H1 (cell line): Measurements from ENCODE around the gene MBLAC1. TPM values are rescaled to one million over a fixed set of nuclear protein-coding genes. Genes with fewer than 3 reads are reported as not detected.
A peak's percentile ranks its signal among the peaks of the same experiment; 100 is the strongest.

ENCODE experiments used
- CTCF ChIA-PET: fragments of 300-600 bp; sonication (Branson Sonifier 250); formaldehyde crosslinking; loops from one replicate; lab custom pipeline; 2021; ENCODE audit not compliant: partially characterized antibody; lab: Charles Lee
- POLR2A ChIA-PET: fragments of 300-600 bp; sonication (Branson Sonifier 250); formaldehyde crosslinking; loops from one replicate; lab custom pipeline; 2021; ENCODE audit warnings: inconsistent platforms; ENCODE audit not compliant: partially characterized antibody; lab: Charles Lee
- DNase-seq, 2 experiments: peaks; one replicate each; pipeline versions ENCODE4 v3.0.0 to v3.0.0-alpha.2; 2010 to 2022; ENCODE audit warnings: low spot score in 2 of 2, low read depth in 1 of 2, mixed read lengths in 1 of 2
- FAIRE-seq: peaks from 2 replicates; lab custom pipeline; 2011; peaks lifted over from hg19 to GRCh38; lab: Jason Lieb, UNC
- H2AFZ ChIP-seq: 2 replicates; pipeline ENCODE4 v1.8.1; 2012; ENCODE audit warnings: low read length, inconsistent platforms
- H2AK5ac ChIP-seq: 2 replicates; pipeline ENCODE4 v1.6.1; 2013; ENCODE audit warnings: low read depth, low read length
- H2BK120ac ChIP-seq: replicated peaks from 2 replicates; pipeline ENCODE3; 2013; ENCODE audit warnings: low read depth, low read length, inconsistent platforms
- H2BK12ac ChIP-seq: 2 replicates; pipeline ENCODE4 v1.6.1; 2013; ENCODE audit warnings: low read depth, low read length
- H2BK15ac ChIP-seq: 2 replicates; pipeline ENCODE4 v1.6.1; 2013; ENCODE audit warnings: low read length
- H2BK20ac ChIP-seq: 2 replicates; pipeline ENCODE4 v1.6.1; 2013; ENCODE audit warnings: low read length
- H2BK5ac ChIP-seq: 2 replicates; pipeline ENCODE4 v1.6.1; 2013; ENCODE audit warnings: low read depth, low read length
- H3K14ac ChIP-seq: 2 replicates; pipeline ENCODE4 v1.6.1; 2013; ENCODE audit warnings: inconsistent platforms; ENCODE audit not compliant: insufficient read length
- H3K18ac ChIP-seq: 2 replicates; pipeline ENCODE4 v1.6.1; 2013; ENCODE audit warnings: low read length; ENCODE audit errors: extremely low read depth
- H3K23ac ChIP-seq: 2 replicates; pipeline ENCODE4 v1.6.1; 2013; ENCODE audit warnings: inconsistent platforms; ENCODE audit not compliant: insufficient read length
- H3K23me2 ChIP-seq: 2 replicates; pipeline ENCODE4 v1.6.1; 2013; ENCODE audit warnings: low read depth, low read length
- H3K27ac ChIP-seq: 2 replicates; pipeline ENCODE4 v1.6.1; 2011; ENCODE audit warnings: low read depth, low read length, inconsistent platforms
- H3K27me3 ChIP-seq, 4 experiments: replicated peaks in 1 of 4; 1 replicate in 1 of 4; 2 replicates in 3 of 4; pipeline versions ENCODE4 v1.6.1 to v1.8.1; 2011 to 2013; ENCODE audit warnings: low read length in 3 of 4, mild to moderate bottlenecking in 3 of 4, inconsistent platforms in 2 of 4, mixed read lengths in 2 of 4, moderate library complexity in 1 of 4; ENCODE audit not compliant: control insufficient read depth in 3 of 4, insufficient read depth in 3 of 4; ENCODE audit errors: extremely low read depth in 1 of 4
- H3K36me3 ChIP-seq, 4 experiments: 2 replicates each; pipeline versions ENCODE4 v1.6.1 to v1.8.1; 2011 to 2013; ENCODE audit warnings: mild to moderate bottlenecking in 4 of 4, low read length in 3 of 4, moderate library complexity in 2 of 4, control low read depth in 1 of 4, inconsistent platforms in 1 of 4; ENCODE audit not compliant: insufficient read depth in 4 of 4, control insufficient read depth in 2 of 4
- H3K4ac ChIP-seq: replicated peaks from 2 replicates; pipeline ENCODE3; 2013; ENCODE audit warnings: low read length, low read depth, mixed read lengths, inconsistent platforms; ENCODE audit not compliant: insufficient read length
- H3K4me1 ChIP-seq, 4 experiments: replicated peaks in 1 of 4; 1 replicate in 1 of 4; 2 replicates in 3 of 4; pipeline versions ENCODE4 v1.6.1 to v1.8.1; 2011 to 2013; ENCODE audit warnings: low read length in 3 of 4, inconsistent platforms in 2 of 4, mixed read lengths in 1 of 4; ENCODE audit not compliant: insufficient read depth in 4 of 4, control insufficient read depth in 3 of 4
- H3K4me2 ChIP-seq, 2 experiments: 2 replicates each; pipeline versions ENCODE4 v1.6.1 to v1.8.1; 2011 to 2013; ENCODE audit warnings: low read depth in 2 of 2, low read length in 2 of 2, control low read depth in 1 of 2, inconsistent platforms in 1 of 2, mild to moderate bottlenecking in 1 of 2; ENCODE audit not compliant: insufficient read depth in 1 of 2
- H3K4me3 ChIP-seq, 4 experiments: fragments of 200-600, 300-600 bp in 1 of 4; sonication (generic), shearing (Covaris generic), sonication (Bioruptor Twin) in 1 of 4; 2 replicates each; pipeline versions ENCODE4 v1.5.1 to v1.8.1; 2011 to 2016; ENCODE audit warnings: low read length in 4 of 4, low read depth in 3 of 4, control low read depth in 2 of 4, inconsistent platforms in 2 of 4, mild to moderate bottlenecking in 2 of 4, mixed read lengths in 1 of 4, moderate library complexity in 1 of 4; ENCODE audit not compliant: insufficient read depth in 2 of 4; ENCODE audit errors: extremely low read depth in 1 of 4
- H3K56ac ChIP-seq: replicated peaks from 2 replicates; pipeline ENCODE3; 2013; ENCODE audit warnings: low read depth, mild to moderate bottlenecking, mixed read lengths, low read length, inconsistent platforms; ENCODE audit not compliant: insufficient read length
- H3K79me1 ChIP-seq: 2 replicates; pipeline ENCODE4 v1.6.1; 2013; ENCODE audit warnings: low read depth, low read length, control low read depth
- H3K79me2 ChIP-seq, 2 experiments: 2 replicates each; pipeline versions ENCODE4 v1.6.1 to v1.8.1; 2012 to 2013; ENCODE audit warnings: low read length in 2 of 2, mild to moderate bottlenecking in 2 of 2, inconsistent platforms in 1 of 2; ENCODE audit not compliant: insufficient read depth in 2 of 2, control insufficient read depth in 1 of 2
- H3K9ac ChIP-seq, 4 experiments: replicated peaks in 1 of 4; 1 replicate in 1 of 4; 2 replicates in 3 of 4; pipeline versions ENCODE4 v1.6.1 to v1.8.1; 2011 to 2013; ENCODE audit warnings: low read depth in 3 of 4, low read length in 3 of 4, control low read depth in 2 of 4, mild to moderate bottlenecking in 2 of 4, moderate library complexity in 2 of 4, inconsistent platforms in 1 of 4; ENCODE audit errors: extremely low read depth in 1 of 4
- H3K9me3 ChIP-seq, 2 experiments: 2 replicates each; pipeline versions ENCODE4 v1.6.1 to v1.8.1; 2012 to 2013; ENCODE audit warnings: mild to moderate bottlenecking in 2 of 2, moderate library complexity in 2 of 2, control low read depth in 1 of 2, inconsistent platforms in 1 of 2, low read depth in 1 of 2, low read length in 1 of 2, mixed read lengths in 1 of 2; ENCODE audit not compliant: insufficient read depth in 2 of 2
- H4K20me1 ChIP-seq, 2 experiments: replicated peaks in 1 of 2; 2 replicates each; pipeline versions ENCODE3 to v1.8.1; 2011 to 2013; ENCODE audit warnings: inconsistent platforms in 2 of 2, low read length in 2 of 2, mild to moderate bottlenecking in 1 of 2; ENCODE audit not compliant: insufficient read depth in 2 of 2, control insufficient read depth in 1 of 2
- H4K5ac ChIP-seq: 2 replicates; pipeline ENCODE4 v1.6.1; 2013; ENCODE audit warnings: low read length, low read depth, mixed read lengths, inconsistent platforms; ENCODE audit not compliant: insufficient read length
- H4K8ac ChIP-seq: 2 replicates; pipeline ENCODE4 v1.8.0; 2013; ENCODE audit warnings: mild to moderate bottlenecking, moderate library complexity, low read length, inconsistent platforms; ENCODE audit not compliant: insufficient read depth; ENCODE audit errors: extremely low read depth
- H4K91ac ChIP-seq: replicated peaks from 2 replicates; pipeline ENCODE3; 2013; ENCODE audit warnings: low read length, mixed read lengths, inconsistent platforms; ENCODE audit not compliant: insufficient read length
- ATF3 ChIP-seq: IDR thresholded peaks from 2 replicates; pipeline ENCODE4 v1.6.1; 2011; ENCODE audit warnings: low read depth, mild to moderate bottlenecking, low read length; ENCODE audit not compliant: insufficient read depth
- JUN ChIP-seq: IDR thresholded peaks from 2 replicates; pipeline ENCODE4 v1.6.1; 2011; ENCODE audit warnings: low read depth, mild to moderate bottlenecking, improper control_type of control experiment, low read length
- KDM5A ChIP-seq: fragments of 200-600 bp; IDR thresholded peaks from 2 replicates; pipeline ENCODE4 v1.7.1; 2012; ENCODE audit warnings: mild to moderate bottlenecking, low read length, inconsistent platforms, mixed read lengths
- PHF8 ChIP-seq: fragments of 200-600 bp; sonication (generic); conservative IDR thresholded peaks from 2 replicates; pipeline ENCODE4 v1.7.1; 2012; ENCODE audit warnings: low read depth, mild to moderate bottlenecking, inconsistent platforms, low read length, moderate library complexity
- POU5F1 ChIP-seq: IDR thresholded peaks from 2 replicates; pipeline ENCODE4 v1.6.1; 2011; ENCODE audit warnings: low read depth, mild to moderate bottlenecking, low read length, moderate library complexity
- RAD21 ChIP-seq, 2 experiments: IDR thresholded peaks in 1 of 2; conservative IDR thresholded peaks in 1 of 2; 2 replicates each; pipeline ENCODE4 v1.6.1; 2011; ENCODE audit warnings: low read depth in 2 of 2, low read length in 2 of 2, improper control_type of control experiment in 1 of 2, inconsistent platforms in 1 of 2, mild to moderate bottlenecking in 1 of 2, moderate library complexity in 1 of 2
- SRF ChIP-seq: IDR thresholded peaks from 2 replicates; pipeline ENCODE4 v1.6.1; 2011; ENCODE audit warnings: mild to moderate bottlenecking, low read depth, low read length, moderate library complexity
- TAF1 ChIP-seq: IDR thresholded peaks from 2 replicates; pipeline ENCODE4 v1.6.1; 2011; ENCODE audit warnings: mild to moderate bottlenecking, low read depth, low read length
- USF2 ChIP-seq: IDR thresholded peaks from 2 replicates; pipeline ENCODE4 v1.6.1; 2011; ENCODE audit warnings: low read length, improper control_type of control experiment
- WGBS, 2 experiments: shearing (Covaris generic) in 1 of 2; methylation state at CpG; one replicate each; pipeline versions ENCODE4 v1.1.6 to v1.1.7; 2013 to 2015; ENCODE audit warnings: low lambda C conversion rate in 2 of 2, mixed read lengths in 2 of 2, inconsistent platforms in 1 of 2, low coverage in 1 of 2, missing lambda C conversion rate in 1 of 2; ENCODE audit not compliant: insufficient replicate concordance in 2 of 2, insufficient coverage in 1 of 2, insufficient read length in 1 of 2; ENCODE audit errors: extremely low coverage in 1 of 2, missing lambda C conversion rate in 1 of 2; 5-methylcytosine and 5-hydroxymethylcytosine counted together
- polyA plus RNA-seq, 7 experiments: library from polyadenylated mRNA; depleted of rRNA in 3 of 7; stranded (reverse) in 5 of 7; unstranded in 2 of 7; fragments of >200 nt in 5 of 7; fragments of 200-250 nt in 2 of 7; gene quantifications; 1 replicate in 5 of 7; 2 replicates in 1 of 7; 4 replicates in 1 of 7; pipeline versions ENCODE4 v1.2.1 to v1.2.3, GENCODE V29; 2011 to 2013; ENCODE audit warnings: missing spikeins in 2 of 7, mixed read lengths in 2 of 7
- total RNA-seq: library from RNA; stranded (reverse); fragmentation: NEBNext Ultra II Directional; extraction: Animal tissue kit (Norgen Biotek cat#: 25700); gene quantifications from 2 replicates; pipeline ENCODE4 v1.2.1, GENCODE V29; 2021

Gene MBLAC1
- total and polyA plus RNA-seq, 2 of the 8 experiments (the other 6 are each of a cell fraction or from before 2014, with no cell fraction given), result 1.00 to 1.7 TPM

- WGBS, 2 experiments, result 86% methylated on average over 16 of the region's 16 CpGs; no CpG with 5 or more reads in 1 of the 2 experiments
- H2BK20ac ChIP-seq, result no peak overlapping the region
- no peak overlapping the region for H3K4ac ChIP-seq
- no peak overlapping the region for H2BK120ac ChIP-seq
- no peak overlapping the region; the same call in 1 of the 2 replicates for H2BK5ac ChIP-seq
- H3K27ac ChIP-seq, result no peak overlapping the region
- no peak overlapping the region for H4K8ac ChIP-seq
- no peak overlapping the region for H4K5ac ChIP-seq
- peaks cover 8 to 47% (median 26%) of the 10 kb centered on the region in 4 experiments for H3K36me3 ChIP-seq
- H3K9me3 ChIP-seq, result no peaks in the 10 kb centered on the region
- H3K23ac ChIP-seq, result no peak overlapping the region
- no peak overlapping the region for H3K56ac ChIP-seq
- H3K4me2 ChIP-seq, result no peak overlapping the region; a peak in 1 of 4 replicates
- H2AK5ac ChIP-seq, result no peak overlapping the region
- H2BK15ac ChIP-seq, result no peak overlapping the region
- no peak overlapping the region for H3K14ac ChIP-seq
- H2BK12ac ChIP-seq, result no peak overlapping the region
- POLR2A ChIA-PET, result interaction anchor here (0.9 to 9.9 kb wide), 6 partner anchors 14 to 59 kb away, joined by 3 to 145 read pairs (median 5); partner anchors contain the start of genes GAL3ST4 and MBLAC1
- CTCF ChIA-PET, result interaction anchor here (0.5 to 7.9 kb wide), 2 partner anchors 20 to 42 kb away, joined by 3 to 83 read pairs; no protein-coding TSS in a partner anchor
- peaks cover 9% of the 10 kb centered on the region for H3K23me2 ChIP-seq
- peaks cover 0 to 12% (median 8%) of the 10 kb centered on the region in 4 experiments; a peak in 5 of 7 replicates for H3K4me1 ChIP-seq
- DNase-seq (no peak), FAIRE-seq (no peak)
- H3K27me3 ChIP-seq, result no peaks in the 10 kb centered on the region
- no peak overlapping the region for H4K91ac ChIP-seq
- H3K79me2 ChIP-seq, result peaks cover 0 to 12% of the 10 kb centered on the region in 2 experiments; a peak in 2 of 4 replicates
- no peaks in the 10 kb centered on the region; the same call in none of the 2 replicates for H3K79me1 ChIP-seq
- H4K20me1 ChIP-seq, result peaks cover 14 to 32% of the 10 kb centered on the region in 2 experiments
- H3K18ac ChIP-seq, result no peak overlapping the region
- H3K4me3 ChIP-seq, result no peak overlapping the region
- no peak overlapping the region for H2AFZ ChIP-seq
- 0 out of 7 replicates have a peak overlapping the region, but pooled peaks of 1 of the 4 experiments have one; percentile 8 for H3K9ac ChIP-seq
- TF ChIP-seq ATF3, result no peak
- no peak for TF ChIP-seq RAD21 (IDR thresholded peaks at IDR 0.05 in 1 of 2, conservative IDR thresholded peaks at IDR 0.05 in 1 of 2; ENCODE audit: low read depth in 2 of 2, low read length in 2 of 2)
- TF ChIP-seq USF2, result no peak
- TF ChIP-seq KDM5A, result no peak
- no peak for TF ChIP-seq PHF8
- no peak for TF ChIP-seq JUN
- TF ChIP-seq POU5F1, result no peak
- no peak for TF ChIP-seq TAF1
- no peak for TF ChIP-seq SRF
These were observed 27.2 kb downstream of the MBLAC1 start for GRCh38 chr7:100153708-100154535.
